NCI-H1105 treated with DMSO at 0.1 percent for 48 hours (cell line): ENCODE measurements around the gene CORO2B.

Source experiments
- DNase-seq: peaks from one replicate; lab custom pipeline; 2025; lab: John Stamatoyannopoulos, UW

The CORO2B gene

GRCh38 chr15:68578980-68579935 lies at the start of gene CORO2B:
CORO2B (plus strand) TSS chr15:68578993; CDS start chr15:68579263, 270 bp downstream.
- DNase-seq, result peak; percentile 90

- DNase-seq, result no peak
These were observed 47.2 kb upstream of the CORO2B start for GRCh38 chr15:68531387-68532179.

GRCh38 chr15:68536331-68537095 lies 42.3 kb upstream of the CORO2B start:
- DNase-seq, result no peak

GRCh38 chr15:68537097-68537496 lies 41.7 kb upstream of the CORO2B start:
- DNase-seq, result no peak

- no peak for DNase-seq
These were observed 41.3 kb upstream of the CORO2B start for GRCh38 chr15:68537506-68537905.

GRCh38 chr15:68538311-68538710 lies 40.5 kb upstream of the CORO2B start:
- no peak for DNase-seq

GRCh38 chr15:68541743-68542142 lies 37.0 kb upstream of the CORO2B start:
- no peak for DNase-seq

- DNase-seq, result no peak
These were observed 36.4 kb upstream of the CORO2B start for GRCh38 chr15:68542348-68542747.

GRCh38 chr15:68542771-68543164 lies 36.0 kb upstream of the CORO2B start:
- no peak for DNase-seq

- no peak for DNase-seq
These were observed 35.4 kb upstream of the CORO2B start for GRCh38 chr15:68543165-68544008.

- DNase-seq, result no peak
These were observed 32.5 kb upstream of the CORO2B start for GRCh38 chr15:68546318-68546717.

- no peak for DNase-seq
These were observed 30.4 kb upstream of the CORO2B start for GRCh38 chr15:68548364-68548763.

- no peak for DNase-seq
These were observed 28.8 kb upstream of the CORO2B start for GRCh38 chr15:68550004-68550403.

GRCh38 chr15:68550498-68551295 lies 28.1 kb upstream of the CORO2B start:
- peak; percentile 62 for DNase-seq

GRCh38 chr15:68551296-68551635 lies 27.5 kb upstream of the CORO2B start:
- DNase-seq, result no peak

- no peak for DNase-seq
These were observed 26.4 kb upstream of the CORO2B start for GRCh38 chr15:68552344-68552743.

- DNase-seq, result no peak
These were observed 26.0 kb upstream of the CORO2B start for GRCh38 chr15:68552773-68553172.

- DNase-seq, result no peak
These were observed 25.3 kb upstream of the CORO2B start for GRCh38 chr15:68553314-68553993.

- DNase-seq, result peak; percentile 81
These were observed 24.6 kb upstream of the CORO2B start for GRCh38 chr15:68553994-68554720.
